SH-SY5Y (cell line): ENCODE results near the gene COMP.

ENCODE experiments used
- GATA2 ChIP-seq: IDR thresholded peaks from 2 replicates; pipeline ENCODE4 v1.6.1; 2011; ENCODE audit warnings: mild to moderate bottlenecking, low read depth, low read length
- GATA3 ChIP-seq: IDR thresholded peaks from 2 replicates; pipeline ENCODE4 v1.6.1; 2011; ENCODE audit warnings: low read depth, mild to moderate bottlenecking, low read length, moderate library complexity

- no peak for TF ChIP-seq GATA3
- no peak for TF ChIP-seq GATA2
These were observed 10.0 kb downstream of the COMP start for GRCh38 chr19:18781047-18781600.
